Motor neuron (in vitro differentiated cells): ENCODE data around the gene USP4. TPM values are rescaled to one million over a fixed set of nuclear protein-coding genes. Genes with fewer than 3 reads are reported as not detected.
"Not testable (repeated sequence)": the region's sequence is repeated elsewhere in the genome, so short reads cannot be mapped to it uniquely, and the experiment has no call there.

ENCODE experiments used
- ATAC-seq, 8 experiments: fragments of 200-7000 bp; cut with Tn5 transposase; replicated peaks in 6 of 8; 2 replicates each; pipeline ENCODE4 v1.8.0; 2021; ENCODE audit warnings: mild to moderate bottlenecking in 8 of 8, moderate library complexity in 8 of 8
- H3K27ac ChIP-seq, 2 donors: fragments of 250-450 bp; sonication (Bioruptor Pico); 2 replicates each; pipeline ENCODE4 v1.9.0; 2021; ENCODE audit warnings: antibody characterized with exemption in 2 of 2, mild to moderate bottlenecking in 2 of 2, moderate library complexity in 1 of 2
- H3K4me1 ChIP-seq, 2 donors: fragments of 250-450 bp; sonication (Bioruptor Pico); replicated peaks in 1 of 2; 2 replicates each; pipeline ENCODE4 v1.6.1; 2021; ENCODE audit warnings: antibody characterized with exemption in 2 of 2, mild to moderate bottlenecking in 2 of 2, moderate library complexity in 1 of 2
- H3K4me3 ChIP-seq, 5 donors: fragments of 250-450 bp; sonication (Bioruptor Pico); 2 replicates each; pipeline ENCODE4 v1.9.0; 2021; ENCODE audit warnings: antibody characterized with exemption in 5 of 5, mild to moderate bottlenecking in 5 of 5, moderate library complexity in 4 of 5
- WGBS, 10 experiments: fragments of 450-650 bp; shearing (Covaris generic); methylation state at CpG; one replicate each; pipeline ENCODE4 v1.0.0; 2022; 5-methylcytosine and 5-hydroxymethylcytosine counted together
- in situ Hi-C, 9 experiments: fragments of 400-800 bp; cut with MboI; loops; one replicate each; pipeline ENCODE4 v1.15.0; 2021; ENCODE audit warnings: low sequenced_read_pairs in 9 of 9, low pct_unique_long_range_greater_than_20kb in 2 of 9; ENCODE audit not compliant: unreplicated experiment in 9 of 9
- total RNA-seq, 8 experiments: library from RNA; unstranded; fragments of 300-600 nt; gene quantifications; 2 replicates each; pipeline versions ENCODE4 v1.2.3 to v1.2.4, GENCODE V29; 2022

The USP4 gene
- total RNA-seq, 8 experiments from 2014 or later: 14.5 to 56.9 (median 20.0) TPM

DNA sequence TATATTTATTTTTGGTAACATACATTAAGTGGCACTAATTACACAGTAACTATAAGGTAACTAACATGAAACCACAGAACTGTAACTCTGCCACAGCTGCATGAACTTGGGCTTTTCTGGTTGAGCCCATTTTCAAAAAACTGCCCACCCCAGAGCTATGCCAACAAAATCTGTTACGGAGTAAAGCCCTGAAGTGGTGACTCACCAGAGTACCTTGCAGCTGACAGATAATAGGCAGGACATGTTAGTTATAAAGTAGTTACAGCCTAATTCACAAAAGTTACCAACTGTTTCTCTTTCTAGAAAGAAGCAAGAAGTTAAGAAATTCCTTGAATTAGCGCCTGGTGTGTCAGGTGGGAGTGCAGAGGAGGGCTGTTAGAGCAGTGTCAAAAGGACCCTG lies 19.8 kb upstream of the USP4 start:
- Histone ChIP-seq H3K27ac (no peak overlapping the region), H3K4me1 (peaks cover 10 to 17% of the 10 kb centered on the region in 2 donors)
- 57 to 100% (median 94%) methylated on average over 1 to 2 of the region's 2 CpGs; no CpG with 5 or more reads in 5 of the 10 experiments for WGBS, 10 experiments

GRCh38 chr3:49358884-49359225 lies 19.0 kb upstream of the USP4 start:
- Histone ChIP-seq H3K27ac (peak overlapping the region; percentile 87 to 92), H3K4me3 (peak overlapping the region; percentile 55 to 79 (median 63)), H3K4me1 (peaks cover 10 to 17% of the 10 kb centered on the region in 2 donors)
- no peak for ATAC-seq
- 0% methylated on average over 1 of the region's 3 CpGs; no CpG with 5 or more reads in 9 of the 10 experiments for WGBS, 10 experiments
- in situ Hi-C loops: no loop called here

More for the DNA sequence above, 19.8 kb upstream of the USP4 start:
- in situ Hi-C loops: no loop called here
- H3K4me3 ChIP-seq: no peak overlapping the region
- no peak for ATAC-seq

DNA sequence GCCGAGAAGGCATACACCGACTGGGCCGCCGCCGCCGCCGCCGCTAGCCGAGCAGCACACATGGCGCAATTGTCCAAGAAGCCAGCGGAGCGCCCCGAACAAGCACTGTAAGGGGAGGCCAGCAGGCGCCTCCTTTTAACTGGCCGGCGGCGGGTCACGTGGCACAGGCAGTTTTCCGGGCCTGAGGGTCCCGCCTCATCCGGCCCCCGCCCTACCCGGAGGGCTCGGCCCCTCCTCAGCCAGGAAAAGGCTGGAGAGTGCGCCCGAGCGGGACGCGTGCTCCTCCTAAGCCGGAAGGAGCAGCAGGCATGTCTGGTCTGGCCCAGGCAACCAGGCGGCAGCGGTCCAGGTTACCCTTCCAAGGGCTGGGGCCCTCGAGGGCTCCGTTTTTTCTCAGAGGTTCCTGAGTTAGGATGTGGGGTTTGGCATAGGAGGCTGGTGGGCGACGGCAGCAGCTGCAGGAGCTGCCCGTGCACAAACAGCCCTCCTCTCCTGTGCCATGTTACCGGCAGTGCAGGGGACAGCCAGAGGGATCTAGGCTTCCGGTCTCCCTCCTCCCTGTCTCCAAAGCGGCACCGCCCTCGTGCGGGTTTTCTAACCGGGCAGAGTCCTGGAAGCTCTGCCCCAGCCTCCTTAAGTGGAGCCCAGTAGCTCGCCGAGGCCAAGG lies 18.5 kb upstream of the USP4 start, which contains the start of gene GPX1:
GPX1 (minus strand) TSS at position 137 of the 667 bp plus-strand sequence; CDS start at position 62, 75 bp downstream.
- in situ Hi-C loops: no loop called here
- H3K4me1 ChIP-seq: peaks cover 10 to 17% of the 10 kb centered on the region in 2 donors
- peak within 1 kb of the TSS; percentile 55 to 79 (median 63) for H3K4me3 ChIP-seq
- ATAC-seq: peak; percentile 69 to 97 (median 95)
- H3K27ac ChIP-seq: peak within 1 kb of the TSS; percentile 87 to 92
- 0 to 2% (median 2%) methylated on average over 2 to 8 of the region's 46 CpGs; no CpG with 5 or more reads in 7 of the 10 experiments for WGBS, 10 experiments

DNA sequence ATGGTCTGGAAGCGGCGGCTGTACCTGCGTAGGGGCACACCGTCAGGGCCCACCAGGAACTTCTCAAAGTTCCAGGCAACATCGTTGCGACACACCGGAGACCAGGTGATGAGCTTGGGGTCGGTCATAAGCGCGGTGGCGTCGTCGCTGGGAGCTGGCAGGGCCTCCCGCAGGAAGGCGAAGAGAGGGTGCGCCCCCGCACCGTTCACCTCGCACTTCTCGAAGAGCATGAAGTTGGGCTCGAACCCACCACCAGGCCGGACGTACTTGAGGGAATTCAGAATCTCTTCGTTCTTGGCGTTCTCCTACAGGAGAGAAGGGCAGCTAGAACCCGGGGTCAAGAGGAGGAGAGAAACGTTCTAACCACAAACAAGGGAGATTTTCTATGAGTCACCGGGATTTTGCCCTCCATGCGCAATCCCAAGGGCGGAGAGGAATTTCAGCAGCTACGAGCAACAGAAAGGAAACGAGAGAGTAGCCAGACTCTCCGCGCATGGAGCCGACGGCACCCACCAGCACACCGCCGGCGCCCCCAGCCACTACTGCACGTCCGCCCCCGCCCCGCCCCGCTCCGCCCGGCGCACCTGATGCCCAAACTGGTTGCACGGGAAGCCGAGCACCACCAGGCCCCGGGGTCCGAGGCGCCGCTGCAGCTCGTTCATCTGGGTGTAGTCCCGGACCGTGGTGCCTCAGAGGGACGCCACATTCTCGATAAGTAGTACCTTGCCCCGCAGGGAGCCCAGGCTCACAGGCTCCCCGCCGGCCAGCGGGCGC lies 17.8 kb upstream of the USP4 start:
- peak overlapping the region; percentile 74 to 92 for H3K27ac ChIP-seq
- peak in 4 of 8 experiments; percentile 3 to 41 (median 20) for ATAC-seq

GRCh38 chr3:49357095-49357442 lies 17.2 kb upstream of the USP4 start:
- ATAC-seq, in situ Hi-C loops, H3K27ac ChIP-seq: not testable (repeated sequence)
- Histone ChIP-seq H3K4me3 (peak overlapping the region; percentile 55 to 79 (median 63)), H3K4me1 (peaks cover 10 to 17% of the 10 kb centered on the region in 2 donors)
- 10 to 80% (median 60%) methylated on average over 1 to 5 of the region's 10 CpGs; no CpG with 5 or more reads in 4 of the 10 experiments for WGBS, 10 experiments

More for the DNA sequence above, 17.8 kb upstream of the USP4 start:
- Histone ChIP-seq H3K4me1 (peaks cover 10 to 17% of the 10 kb centered on the region in 2 donors), H3K4me3 (peak overlapping the region; percentile 55 to 79 (median 63))
- 0% methylated on average over 1 to 2 of the region's 63 CpGs; no CpG with 5 or more reads in 7 of the 10 experiments for WGBS, 10 experiments
- in situ Hi-C loops: not testable (repeated sequence)

GRCh38 chr3:49352890-49353421 lies 13.1 kb upstream of the USP4 start:
- Histone ChIP-seq H3K4me3 (no peak overlapping the region), H3K4me1 (peaks cover 10 to 11% of the 10 kb centered on the region in 2 donors), H3K27ac (no peak overlapping the region)
- in situ Hi-C loops: no loop called here
- no peak for ATAC-seq
- WGBS, 10 experiments: 78 to 100% (median 87%) methylated on average over 1 to 5 of the region's 5 CpGs; no CpG with 5 or more reads in 1 of the 10 experiments

DNA sequence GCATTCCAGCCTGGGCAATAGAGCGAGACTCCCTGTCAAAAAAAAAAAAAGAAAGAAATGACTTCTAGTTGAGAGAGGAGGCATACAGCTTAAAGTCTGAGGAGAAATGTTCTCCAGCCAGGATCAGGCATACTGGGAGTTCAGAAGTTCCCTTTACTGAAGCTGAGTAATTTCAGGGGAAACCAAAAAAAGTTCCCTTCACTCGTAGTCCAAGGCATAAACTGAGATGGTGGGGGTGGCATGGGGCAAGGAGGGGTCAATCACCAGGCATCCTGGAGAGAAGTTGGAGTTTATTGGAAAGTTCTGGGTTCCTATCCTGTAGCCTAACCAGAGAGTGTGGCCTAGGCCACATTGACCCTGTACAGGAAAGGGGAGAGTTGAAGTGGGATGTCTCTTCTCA lies 12.4 kb upstream of the USP4 start:
- H3K27ac ChIP-seq: no peak overlapping the region
- H3K4me1 ChIP-seq: peaks cover 10 to 11% of the 10 kb centered on the region in 2 donors
- no peak overlapping the region for H3K4me3 ChIP-seq
- WGBS, 10 experiments: 80 to 100% (median 90%) methylated on average over 1 to 2 of the region's 2 CpGs; no CpG with 5 or more reads in 3 of the 10 experiments
- in situ Hi-C loops: no loop called here
- ATAC-seq: peak in 2 of 8 experiments; percentile 10 to 13

DNA sequence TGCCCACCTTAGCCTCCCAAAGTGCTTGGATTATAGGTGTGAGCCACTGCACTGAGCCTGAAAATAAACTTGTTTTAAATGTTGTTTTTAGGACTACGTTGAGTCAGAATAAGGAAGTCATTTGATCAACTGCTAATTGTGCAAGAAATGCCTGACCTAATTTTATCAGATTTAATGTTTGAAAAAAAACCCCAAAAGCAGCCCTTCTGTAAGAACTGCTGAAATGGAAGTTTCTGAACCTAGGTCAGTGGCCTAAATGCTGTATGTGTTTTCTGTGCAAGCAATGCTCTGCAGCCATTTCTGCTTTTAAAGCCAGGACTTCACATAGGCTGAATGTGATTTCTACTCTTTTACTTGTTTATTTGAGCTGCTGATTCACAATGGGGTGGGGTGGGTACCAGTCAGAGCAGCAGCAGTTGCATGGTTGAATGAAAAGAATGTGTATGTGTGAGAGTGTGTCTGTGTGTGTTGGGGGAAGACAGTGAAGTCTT lies 11.7 kb upstream of the USP4 start:
- ATAC-seq: peak in 7 of 8 experiments; percentile 20 to 76 (median 38)
- Histone ChIP-seq H3K27ac (no peak overlapping the region), H3K4me3 (no peak overlapping the region), H3K4me1 (peaks cover 5% of the 10 kb centered on the region in 2 donors)
- WGBS, 10 experiments: 7 to 100% (median 77%) methylated on average over 1 of the region's 1 CpG; no CpG with 5 or more reads in 2 of the 10 experiments
- in situ Hi-C loops: no loop called here

- H3K27ac ChIP-seq: no peak overlapping the region
- no peak for ATAC-seq
- no peak overlapping the region for H3K4me3 ChIP-seq
- peaks cover 0 to 5% of the 10 kb centered on the region in 2 donors for H3K4me1 ChIP-seq
- 20 to 100% (median 36%) methylated on average over 1 to 2 of the region's 3 CpGs; no CpG with 5 or more reads in 5 of the 10 experiments for WGBS, 10 experiments
- in situ Hi-C loops: loop anchor here in 2 of 9 experiments (25.0 kb wide), 1 partner anchor 88 kb away; the partner anchor contains the start of gene NICN1 (in 2 of the 2)
These were observed 9.7 kb upstream of the USP4 start for GRCh38 chr3:49349348-49350114.

DNA sequence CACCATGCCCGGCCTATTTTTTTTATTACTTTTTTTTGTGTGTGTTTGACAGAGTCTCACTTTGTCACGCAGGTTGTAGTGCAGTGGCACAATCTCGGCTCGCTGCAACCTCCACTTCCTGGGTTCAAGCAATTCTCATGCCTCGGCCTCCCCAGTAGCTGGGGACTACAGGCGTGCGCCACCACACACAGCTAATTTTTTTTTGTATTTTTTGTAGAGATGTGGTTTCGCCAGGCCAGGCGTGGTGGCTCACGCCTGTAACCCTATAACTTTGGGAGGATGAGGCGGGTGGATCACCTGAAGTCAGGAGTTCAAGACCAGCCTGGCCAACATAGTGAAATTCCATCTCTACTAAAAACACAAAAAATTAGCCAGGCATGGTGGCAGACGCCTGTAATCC lies 8.5 kb upstream of the USP4 start:
- not testable (repeated sequence) for ATAC-seq
- 87 to 100% (median 97%) methylated on average over 1 to 9 of the region's 12 CpGs; no CpG with 5 or more reads in 4 of the 10 experiments for WGBS, 10 experiments

DNA sequence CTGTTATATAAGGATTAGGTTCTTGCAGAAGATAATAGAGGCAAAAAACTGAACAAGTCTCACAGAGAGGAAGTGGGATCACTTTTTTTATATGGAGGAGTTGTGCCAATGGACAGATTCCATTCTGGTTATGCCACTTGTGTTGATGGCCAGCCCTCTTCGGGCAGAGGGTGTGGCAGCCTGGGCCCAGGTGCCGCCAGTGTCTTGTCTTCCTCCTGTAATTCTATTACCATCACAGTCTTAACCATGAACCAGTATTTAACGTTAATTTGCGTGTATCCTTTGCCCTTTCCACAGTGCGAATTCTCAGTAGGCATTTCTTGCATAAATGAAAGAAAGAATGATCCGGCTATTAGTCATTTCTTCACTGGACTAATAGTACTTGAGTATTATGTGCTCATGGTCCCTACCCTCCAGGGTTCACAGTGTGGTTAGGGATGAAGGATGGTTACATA lies 7.0 kb upstream of the USP4 start:
- H3K4me3 ChIP-seq: no peak overlapping the region
- 20 to 96% (median 86%) methylated on average over 1 to 6 of the region's 6 CpGs; no CpG with 5 or more reads in 2 of the 10 experiments for WGBS, 10 experiments
- H3K4me1 ChIP-seq: peaks cover 0 to 3% of the 10 kb centered on the region in 2 donors
- no peak overlapping the region for H3K27ac ChIP-seq
- ATAC-seq: no peak
- in situ Hi-C loops: loop anchor here in 2 of 9 experiments (25.0 kb wide), 1 partner anchor 90 kb away; the partner anchor contains the start of gene NICN1 (in 2 of the 2)

More for the DNA sequence above, 8.5 kb upstream of the USP4 start:
- H3K4me1 ChIP-seq, H3K4me3 ChIP-seq, H3K27ac ChIP-seq: not testable (repeated sequence)
- in situ Hi-C loops: loop anchor here in 2 of 9 experiments (25.0 kb wide), 1 partner anchor 89 kb away; the partner anchor contains the start of gene NICN1 (in 2 of the 2)

DNA sequence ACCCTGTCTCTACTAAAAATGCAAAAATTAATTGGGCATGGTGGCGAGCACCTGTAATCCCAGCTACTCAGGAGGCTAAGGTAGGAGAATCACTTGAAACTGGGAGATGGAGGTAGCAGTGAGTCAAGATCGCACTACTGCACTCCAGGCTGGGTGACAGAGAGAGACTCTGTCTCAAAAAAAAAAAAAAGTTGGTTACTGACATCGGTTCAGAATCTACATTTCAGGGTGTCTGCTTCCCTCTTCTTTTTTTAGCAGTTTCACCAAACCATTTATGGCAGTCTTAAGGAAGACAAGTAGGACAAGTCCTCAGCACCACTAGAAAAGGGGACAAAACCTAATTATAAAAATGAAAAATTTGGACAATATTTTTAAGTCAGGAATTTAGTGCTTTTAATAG lies 3.3 kb upstream of the USP4 start:
- Histone ChIP-seq H3K4me3 (no peak overlapping the region), H3K4me1 (peaks cover 13% of the 10 kb centered on the region in 2 donors), H3K27ac (no peak overlapping the region)
- in situ Hi-C loops: loop anchor here in 2 of 9 experiments (25.0 kb wide), 1 partner anchor 94 kb away; the partner anchor contains the start of gene NICN1 (in 2 of the 2)
- 83 to 100% (median 90%) methylated on average over 1 to 3 of the region's 3 CpGs for WGBS, 10 experiments
- ATAC-seq: no peak
